Measurements from ENCODE around the gene IP6K1. TPM values are rescaled to one million over a fixed set of nuclear protein-coding genes. Genes with fewer than 3 reads are reported as not detected.

The IP6K1 gene
- total RNA-seq, 1 experiment from 2014 or later, result 32.2 TPM

DNA sequence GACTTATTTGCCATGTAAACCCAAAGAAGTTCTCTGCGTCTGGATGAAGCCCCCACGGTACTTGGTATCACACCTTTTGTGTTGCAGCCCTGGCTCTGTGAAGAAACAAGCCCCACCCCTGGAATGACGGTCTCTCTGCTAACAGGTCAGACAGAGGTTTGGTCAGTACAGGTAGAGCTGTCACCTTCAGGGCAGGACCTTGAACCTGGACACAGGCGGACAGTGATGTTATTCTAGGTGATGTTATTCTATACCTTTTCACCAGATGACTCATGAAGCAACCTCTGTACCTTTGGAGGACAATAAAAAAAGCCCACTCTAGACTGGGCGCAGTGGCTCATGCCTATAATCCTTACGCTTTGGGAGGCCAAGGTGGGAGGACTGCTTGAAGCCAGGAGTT, 51.6 kb downstream of the IP6K1 start:
- Mint-ChIP-seq H3K27ac (no peak overlapping the region), H3K36me3 (peaks cover 61% of the 10 kb centered on the region), H3K27me3 (ENCODE audit: low read depth) (no peaks in the 10 kb centered on the region), H3K4me3 (no peak overlapping the region), H3K4me1 (no peaks in the 10 kb centered on the region), H3K9me3 (peaks cover 7% of the 10 kb centered on the region; the same call in 1 of the 2 replicates)
- ChIA-PET POLR2A (no interaction called here), CTCF (no interaction called here)
- no peak for TF ChIP-seq GABPB1 (CRISPR knock-in tag; IDR thresholded peaks at IDR 0.05)
- TF ChIP-seq NFE2L1 (CRISPR knock-in tag; IDR thresholded peaks at IDR 0.05), result no peak
- TF ChIP-seq, protein P1, sequence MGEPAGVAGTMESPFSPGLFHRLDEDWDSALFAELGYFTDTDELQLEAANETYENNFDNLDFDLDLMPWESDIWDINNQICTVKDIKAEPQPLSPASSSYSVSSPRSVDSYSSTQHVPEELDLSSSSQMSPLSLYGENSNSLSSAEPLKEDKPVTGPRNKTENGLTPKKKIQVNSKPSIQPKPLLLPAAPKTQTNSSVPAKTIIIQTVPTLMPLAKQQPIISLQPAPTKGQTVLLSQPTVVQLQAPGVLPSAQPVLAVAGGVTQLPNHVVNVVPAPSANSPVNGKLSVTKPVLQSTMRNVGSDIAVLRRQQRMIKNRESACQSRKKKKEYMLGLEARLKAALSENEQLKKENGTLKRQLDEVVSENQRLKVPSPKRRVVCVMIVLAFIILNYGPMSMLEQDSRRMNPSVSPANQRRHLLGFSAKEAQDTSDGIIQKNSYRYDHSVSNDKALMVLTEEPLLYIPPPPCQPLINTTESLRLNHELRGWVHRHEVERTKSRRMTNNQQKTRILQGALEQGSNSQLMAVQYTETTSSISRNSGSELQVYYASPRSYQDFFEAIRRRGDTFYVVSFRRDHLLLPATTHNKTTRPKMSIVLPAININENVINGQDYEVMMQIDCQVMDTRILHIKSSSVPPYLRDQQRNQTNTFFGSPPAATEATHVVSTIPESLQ (CRISPR knock-in tag; IDR thresholded peaks at IDR 0.05), result no peak
- no peak for TF ChIP-seq NFYB (CRISPR knock-in tag; conservative IDR thresholded peaks at IDR 0.05; ENCODE audit: low read depth)
- no peak for TF ChIP-seq GRHL2 (CRISPR knock-in tag; IDR thresholded peaks at IDR 0.05; ENCODE audit: insufficient replicate concordance, severe bottlenecking)
- no peak for TF ChIP-seq FOXP1 (CRISPR knock-in tag; IDR thresholded peaks at IDR 0.05; ENCODE audit: borderline replicate concordance)
- TF ChIP-seq GTF2I (CRISPR knock-in tag; conservative IDR thresholded peaks at IDR 0.05), result no peak
- no peak for TF ChIP-seq MXD4 (CRISPR knock-in tag; IDR thresholded peaks at IDR 0.05; ENCODE audit: borderline replicate concordance)
- ATAC-seq (no peak), DNase-seq (ENCODE audit: low spot score) (no peak)

DNA sequence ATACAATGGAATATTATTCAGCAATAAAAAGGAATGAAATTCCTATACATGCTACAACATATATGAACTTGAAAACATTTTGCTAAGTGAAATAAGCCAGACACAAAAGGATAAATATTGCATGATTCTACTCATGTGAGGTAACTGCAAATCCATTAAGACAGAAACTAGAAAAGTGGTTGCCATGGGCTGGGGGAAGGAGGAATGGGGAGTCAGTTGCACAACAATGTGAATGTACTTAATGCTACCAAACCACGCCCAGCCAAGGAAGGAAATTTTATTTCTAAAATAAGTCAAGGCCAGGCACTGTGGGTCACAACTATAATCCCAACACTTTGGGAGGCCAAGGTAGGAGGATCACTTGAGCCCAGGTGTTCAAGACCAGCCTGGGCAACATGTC, 52.8 kb downstream of the IP6K1 start:
- ChIA-PET CTCF (interaction anchor here (0.6 kb wide), 2 partner anchors 9 to 32 kb away, joined by 3 to 4 read pairs; no protein-coding TSS in a partner anchor), POLR2A (no interaction called here)
- Mint-ChIP-seq H3K27me3 (ENCODE audit: low read depth) (no peaks in the 10 kb centered on the region), H3K4me3 (no peak overlapping the region), H3K9me3 (peaks cover 7% of the 10 kb centered on the region; the same call in 1 of the 2 replicates), H3K27ac (no peak overlapping the region), H3K36me3 (peaks cover 54% of the 10 kb centered on the region), H3K4me1 (no peaks in the 10 kb centered on the region)
- no peak for TF ChIP-seq RELA (CRISPR knock-in tag; IDR thresholded peaks at IDR 0.05; ENCODE audit: borderline replicate concordance)
- no peak for TF ChIP-seq GABPB1 (CRISPR knock-in tag; IDR thresholded peaks at IDR 0.05)
- TF ChIP-seq ZNF138 (CRISPR knock-in tag; conservative IDR thresholded peaks at IDR 0.05), result no peak
- no peak for TF ChIP-seq SP1 (CRISPR knock-in tag; conservative IDR thresholded peaks at IDR 0.05)
- no peak for TF ChIP-seq CBFB (CRISPR knock-in tag; IDR thresholded peaks at IDR 0.05; ENCODE audit: low read depth)
- TF ChIP-seq ZBTB21 (CRISPR knock-in tag; IDR thresholded peaks at IDR 0.05; ENCODE audit: borderline replicate concordance), result no peak
- no peak for TF ChIP-seq EMX1 (CRISPR knock-in tag; IDR thresholded peaks at IDR 0.05)
- no peak for TF ChIP-seq ATF1 (CRISPR knock-in tag; IDR thresholded peaks at IDR 0.05)
- no peak for TF ChIP-seq ESRRA (CRISPR knock-in tag; IDR thresholded peaks at IDR 0.05; ENCODE audit: borderline replicate concordance)
- TF ChIP-seq RORB (CRISPR knock-in tag; IDR thresholded peaks at IDR 0.05), result no peak
- TF ChIP-seq GTF2I (CRISPR knock-in tag; conservative IDR thresholded peaks at IDR 0.05), result no peak
- TF ChIP-seq, protein P2, sequence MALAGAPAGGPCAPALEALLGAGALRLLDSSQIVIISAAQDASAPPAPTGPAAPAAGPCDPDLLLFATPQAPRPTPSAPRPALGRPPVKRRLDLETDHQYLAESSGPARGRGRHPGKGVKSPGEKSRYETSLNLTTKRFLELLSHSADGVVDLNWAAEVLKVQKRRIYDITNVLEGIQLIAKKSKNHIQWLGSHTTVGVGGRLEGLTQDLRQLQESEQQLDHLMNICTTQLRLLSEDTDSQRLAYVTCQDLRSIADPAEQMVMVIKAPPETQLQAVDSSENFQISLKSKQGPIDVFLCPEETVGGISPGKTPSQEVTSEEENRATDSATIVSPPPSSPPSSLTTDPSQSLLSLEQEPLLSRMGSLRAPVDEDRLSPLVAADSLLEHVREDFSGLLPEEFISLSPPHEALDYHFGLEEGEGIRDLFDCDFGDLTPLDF (CRISPR knock-in tag; IDR thresholded peaks at IDR 0.05), result no peak
- TF ChIP-seq, protein P3, sequence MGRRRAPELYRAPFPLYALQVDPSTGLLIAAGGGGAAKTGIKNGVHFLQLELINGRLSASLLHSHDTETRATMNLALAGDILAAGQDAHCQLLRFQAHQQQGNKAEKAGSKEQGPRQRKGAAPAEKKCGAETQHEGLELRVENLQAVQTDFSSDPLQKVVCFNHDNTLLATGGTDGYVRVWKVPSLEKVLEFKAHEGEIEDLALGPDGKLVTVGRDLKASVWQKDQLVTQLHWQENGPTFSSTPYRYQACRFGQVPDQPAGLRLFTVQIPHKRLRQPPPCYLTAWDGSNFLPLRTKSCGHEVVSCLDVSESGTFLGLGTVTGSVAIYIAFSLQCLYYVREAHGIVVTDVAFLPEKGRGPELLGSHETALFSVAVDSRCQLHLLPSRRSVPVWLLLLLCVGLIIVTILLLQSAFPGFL (CRISPR knock-in tag; IDR thresholded peaks at IDR 0.05; ENCODE audit: borderline replicate concordance), result no peak
- TF ChIP-seq TCF7 (CRISPR knock-in tag; IDR thresholded peaks at IDR 0.05; ENCODE audit: low read depth), result no peak
- TF ChIP-seq, protein P4, sequence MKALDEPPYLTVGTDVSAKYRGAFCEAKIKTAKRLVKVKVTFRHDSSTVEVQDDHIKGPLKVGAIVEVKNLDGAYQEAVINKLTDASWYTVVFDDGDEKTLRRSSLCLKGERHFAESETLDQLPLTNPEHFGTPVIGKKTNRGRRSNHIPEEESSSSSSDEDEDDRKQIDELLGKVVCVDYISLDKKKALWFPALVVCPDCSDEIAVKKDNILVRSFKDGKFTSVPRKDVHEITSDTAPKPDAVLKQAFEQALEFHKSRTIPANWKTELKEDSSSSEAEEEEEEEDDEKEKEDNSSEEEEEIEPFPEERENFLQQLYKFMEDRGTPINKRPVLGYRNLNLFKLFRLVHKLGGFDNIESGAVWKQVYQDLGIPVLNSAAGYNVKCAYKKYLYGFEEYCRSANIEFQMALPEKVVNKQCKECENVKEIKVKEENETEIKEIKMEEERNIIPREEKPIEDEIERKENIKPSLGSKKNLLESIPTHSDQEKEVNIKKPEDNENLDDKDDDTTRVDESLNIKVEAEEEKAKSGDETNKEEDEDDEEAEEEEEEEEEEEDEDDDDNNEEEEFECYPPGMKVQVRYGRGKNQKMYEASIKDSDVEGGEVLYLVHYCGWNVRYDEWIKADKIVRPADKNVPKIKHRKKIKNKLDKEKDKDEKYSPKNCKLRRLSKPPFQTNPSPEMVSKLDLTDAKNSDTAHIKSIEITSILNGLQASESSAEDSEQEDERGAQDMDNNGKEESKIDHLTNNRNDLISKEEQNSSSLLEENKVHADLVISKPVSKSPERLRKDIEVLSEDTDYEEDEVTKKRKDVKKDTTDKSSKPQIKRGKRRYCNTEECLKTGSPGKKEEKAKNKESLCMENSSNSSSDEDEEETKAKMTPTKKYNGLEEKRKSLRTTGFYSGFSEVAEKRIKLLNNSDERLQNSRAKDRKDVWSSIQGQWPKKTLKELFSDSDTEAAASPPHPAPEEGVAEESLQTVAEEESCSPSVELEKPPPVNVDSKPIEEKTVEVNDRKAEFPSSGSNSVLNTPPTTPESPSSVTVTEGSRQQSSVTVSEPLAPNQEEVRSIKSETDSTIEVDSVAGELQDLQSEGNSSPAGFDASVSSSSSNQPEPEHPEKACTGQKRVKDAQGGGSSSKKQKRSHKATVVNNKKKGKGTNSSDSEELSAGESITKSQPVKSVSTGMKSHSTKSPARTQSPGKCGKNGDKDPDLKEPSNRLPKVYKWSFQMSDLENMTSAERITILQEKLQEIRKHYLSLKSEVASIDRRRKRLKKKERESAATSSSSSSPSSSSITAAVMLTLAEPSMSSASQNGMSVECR (CRISPR knock-in tag; IDR thresholded peaks at IDR 0.05; ENCODE audit: borderline replicate concordance), result no peak
- TF ChIP-seq, protein P5, sequence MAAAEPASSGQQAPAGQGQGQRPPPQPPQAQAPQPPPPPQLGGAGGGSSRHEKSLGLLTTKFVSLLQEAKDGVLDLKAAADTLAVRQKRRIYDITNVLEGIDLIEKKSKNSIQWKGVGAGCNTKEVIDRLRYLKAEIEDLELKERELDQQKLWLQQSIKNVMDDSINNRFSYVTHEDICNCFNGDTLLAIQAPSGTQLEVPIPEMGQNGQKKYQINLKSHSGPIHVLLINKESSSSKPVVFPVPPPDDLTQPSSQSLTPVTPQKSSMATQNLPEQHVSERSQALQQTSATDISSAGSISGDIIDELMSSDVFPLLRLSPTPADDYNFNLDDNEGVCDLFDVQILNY (CRISPR knock-in tag; IDR thresholded peaks at IDR 0.05), result no peak
- no peak for TF ChIP-seq NR2C2 (CRISPR knock-in tag; IDR thresholded peaks at IDR 0.05)
- DNase-seq (ENCODE audit: low spot score) (no peak), ATAC-seq (no peak)
